Superior temporal gyrus (tissue), 1 donor: ENCODE data around the gene ADCY5.

Experiments used
- DNase-seq: peaks from one replicate; pipeline ENCODE4 v3.0.0-alpha.2; 2016; ENCODE audit errors: extremely low spot score

The ADCY5 gene

GRCh38 chr3:123301331-123302184 is 147.3 kb downstream of the ADCY5 start:
- no peak for DNase-seq

GRCh38 chr3:123300583-123300982 is 148.3 kb downstream of the ADCY5 start:
- no peak for DNase-seq

GRCh38 chr3:123300056-123300455 is 148.8 kb downstream of the ADCY5 start:
- DNase-seq: no peak

- DNase-seq: no peak
These were observed 149.3 kb downstream of the ADCY5 start for GRCh38 chr3:123299581-123299980.

- DNase-seq: no peak
These were observed 150.0 kb downstream of the ADCY5 start for GRCh38 chr3:123298903-123299302.

GRCh38 chr3:123297627-123297899 is 151.3 kb downstream of the ADCY5 start:
- DNase-seq: no peak

GRCh38 chr3:123296836-123297626 is 151.9 kb downstream of the ADCY5 start:
- DNase-seq: no peak

- DNase-seq: no peak
These were observed 152.6 kb downstream of the ADCY5 start for GRCh38 chr3:123296261-123296660.

GRCh38 chr3:123295901-123296250 is 153.0 kb downstream of the ADCY5 start:
- no peak for DNase-seq

- DNase-seq: no peak
These were observed 153.6 kb downstream of the ADCY5 start for GRCh38 chr3:123295171-123295900.

GRCh38 chr3:123294296-123294938 is 154.5 kb downstream of the ADCY5 start:
- DNase-seq: no peak

GRCh38 chr3:123292321-123293310 is 156.3 kb downstream of the ADCY5 start:
- DNase-seq: no peak

- DNase-seq: no peak
These were observed 157.5 kb downstream of the ADCY5 start for GRCh38 chr3:123291404-123291803.

GRCh38 chr3:123290962-123291361 is 157.9 kb downstream of the ADCY5 start:
- no peak for DNase-seq

GRCh38 chr3:123290107-123290930 is 158.6 kb downstream of the ADCY5 start:
- no peak for DNase-seq

GRCh38 chr3:123289391-123290106 is 159.3 kb downstream of the ADCY5 start:
- no peak for DNase-seq

- DNase-seq: no peak
These were observed 161.0 kb downstream of the ADCY5 start for GRCh38 chr3:123287962-123288302.

- no peak for DNase-seq
These were observed 161.6 kb downstream of the ADCY5 start for GRCh38 chr3:123287051-123287961.
